ENCODE results near the gene DNAJA2.

DNA sequence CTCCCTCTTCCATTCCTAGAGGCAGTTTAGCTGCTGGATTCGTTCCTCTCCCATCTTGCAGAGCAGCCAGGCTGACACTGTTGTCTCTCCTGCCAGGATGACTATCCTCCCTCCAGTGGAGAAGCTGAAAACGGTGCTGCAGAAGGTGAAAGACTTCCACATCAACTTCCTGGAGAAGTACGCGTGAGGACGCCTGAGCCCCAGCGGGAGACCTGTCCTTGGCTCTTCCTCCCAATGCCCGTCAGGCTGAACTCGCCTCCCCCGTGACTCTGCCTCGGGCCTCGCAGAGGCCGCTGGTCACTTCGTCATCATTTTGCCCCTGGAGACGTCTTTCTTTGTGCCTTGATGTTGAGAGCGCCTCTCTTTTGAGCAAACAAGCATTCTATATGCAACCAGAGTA lies 44.7 kb downstream of the DNAJA2 start:
- TF ChIP-seq PAX5 (IDR thresholded peaks at IDR 0.05; ENCODE audit: insufficient read depth, low read length, severe bottlenecking) (no peak), POLR2A (IDR thresholded peaks at IDR 0.05; ENCODE audit: low read depth, low read length) (no peak), POLR2AphosphoS5 (IDR thresholded peaks at IDR 0.05; ENCODE audit: low read depth, low read length) (no peak), TAF1 (IDR thresholded peaks at IDR 0.05; ENCODE audit: low read depth, low read length) (no peak), POU2F2 (IDR thresholded peaks at IDR 0.05; ENCODE audit: low read depth, low read length) (no peak)

Data from GM12891 (cell line).